PC-3 (cell line): Measurements from ENCODE around the gene PSG7.
"Not testable (repeated sequence)": the region's sequence is repeated elsewhere in the genome, so short reads cannot be mapped to it uniquely, and the experiment has no call there.

Experiments used
- CTCF ChIP-seq: fragments of 300-600 bp; sonication (generic); conservative IDR thresholded peaks from 2 replicates; pipeline ENCODE4 v1.5.1; 2017; ENCODE audit warnings: antibody characterized with exemption, low read depth, mild to moderate bottlenecking, low read length
- EZH2 ChIP-seq: fragments of 300-600 bp; sonication (generic); IDR thresholded peaks from one replicate; pipeline ENCODE4 v1.6.1; 2017; ENCODE audit warnings: antibody characterized with exemption, mild to moderate bottlenecking, low read length; ENCODE audit not compliant: unreplicated experiment
- EZH2phosphoT487 ChIP-seq: fragments of 300-600 bp; sonication (generic); IDR thresholded peaks from 2 replicates; pipeline ENCODE4 v1.6.1; 2018; ENCODE audit warnings: mild to moderate bottlenecking, antibody characterized with exemption, low read length, borderline replicate concordance

GRCh38 chr19:42918377-42919069 lies 18.5 kb downstream of the PSG7 start:
- TF ChIP-seq CTCF, EZH2, EZH2phosphoT487: not testable (repeated sequence)
